Trophoblast cell (in vitro differentiated cells and primary cell): Measurements from ENCODE around the gene TAF1B.

Source experiments
- DNase-seq, 2 donors: peaks; one replicate each; pipeline ENCODE4 v3.0.0-alpha.2; 2016
- H2AFZ ChIP-seq: 2 replicates; pipeline ENCODE4 v1.6.1; 2013; ENCODE audit warnings: low read length, moderate library complexity, mild to moderate bottlenecking; ENCODE audit not compliant: insufficient read depth, poor library complexity
- H2AK5ac ChIP-seq: 2 replicates; pipeline ENCODE4 v1.6.1; 2013; ENCODE audit warnings: mild to moderate bottlenecking, low read length
- H2BK120ac ChIP-seq: 2 replicates; pipeline ENCODE4 v1.6.1; 2013; ENCODE audit warnings: low read length, mild to moderate bottlenecking, moderate library complexity; ENCODE audit not compliant: insufficient read depth, poor library complexity
- H2BK12ac ChIP-seq: 2 replicates; pipeline ENCODE4 v1.6.1; 2013; ENCODE audit warnings: mild to moderate bottlenecking, low read length, moderate library complexity
- H2BK5ac ChIP-seq: 2 replicates; pipeline ENCODE4 v1.6.1; 2013; ENCODE audit warnings: low read length, low read depth, moderate library complexity, mild to moderate bottlenecking; ENCODE audit not compliant: poor library complexity
- H3K14ac ChIP-seq: 2 replicates; pipeline ENCODE4 v1.6.1; 2013; ENCODE audit warnings: mild to moderate bottlenecking, low read length
- H3K18ac ChIP-seq: 2 replicates; pipeline ENCODE4 v1.6.1; 2013; ENCODE audit warnings: mild to moderate bottlenecking, low read length
- H3K23ac ChIP-seq: 2 replicates; pipeline ENCODE4 v1.6.1; 2013; ENCODE audit warnings: low read length
- H3K27ac ChIP-seq: 2 replicates; pipeline ENCODE4 v1.5.1; 2013; ENCODE audit warnings: low read depth, mild to moderate bottlenecking, inconsistent platforms, low read length, moderate library complexity
- H3K27me3 ChIP-seq: 2 replicates; pipeline ENCODE4 v1.6.1; 2013; ENCODE audit warnings: inconsistent platforms, mild to moderate bottlenecking, low read length, moderate library complexity; ENCODE audit not compliant: insufficient read depth
- H3K36me3 ChIP-seq, 2 experiments: 1 replicate in 1 of 2; 2 replicates in 1 of 2; pipeline ENCODE4 v1.6.1; 2013; ENCODE audit warnings: low read length in 2 of 2, mild to moderate bottlenecking in 2 of 2, moderate library complexity in 1 of 2; ENCODE audit not compliant: insufficient read depth in 2 of 2, control insufficient read depth in 1 of 2
- H3K4ac ChIP-seq: 2 replicates; pipeline ENCODE4 v1.6.1; 2013; ENCODE audit warnings: low read depth, mild to moderate bottlenecking, low read length, moderate library complexity
- H3K4me1 ChIP-seq, 2 experiments: 1 replicate in 1 of 2; 2 replicates in 1 of 2; pipeline ENCODE4 v1.6.1; 2013; ENCODE audit warnings: low read length in 2 of 2, mild to moderate bottlenecking in 2 of 2, moderate library complexity in 1 of 2; ENCODE audit not compliant: insufficient read depth in 2 of 2, control insufficient read depth in 1 of 2
- H3K4me2 ChIP-seq: 2 replicates; pipeline ENCODE4 v1.6.1; 2013; ENCODE audit warnings: inconsistent platforms, mild to moderate bottlenecking, low read length, moderate library complexity
- H3K4me3 ChIP-seq: 2 replicates; pipeline ENCODE4 v1.5.1; 2013; ENCODE audit warnings: mild to moderate bottlenecking, low read depth, low read length, inconsistent platforms
- H3K79me1 ChIP-seq: one replicate; pipeline ENCODE4 v1.6.1; 2013; ENCODE audit warnings: low read length
- H3K79me2 ChIP-seq: 2 replicates; pipeline ENCODE4 v1.6.1; 2013; ENCODE audit warnings: low read length, mild to moderate bottlenecking; ENCODE audit not compliant: control insufficient read depth, insufficient read depth, poor library complexity
- H3K9ac ChIP-seq: 2 replicates; pipeline ENCODE4 v1.6.1; 2013; ENCODE audit warnings: mild to moderate bottlenecking, low read length
- H3K9me3 ChIP-seq: 2 replicates; pipeline ENCODE4 v1.6.1; 2013; ENCODE audit warnings: low read depth, mild to moderate bottlenecking, control low read depth, inconsistent platforms, low read length; ENCODE audit not compliant: insufficient read depth
- H4K12ac ChIP-seq: 2 replicates; pipeline ENCODE4 v1.6.1; 2013; ENCODE audit warnings: low read depth, mild to moderate bottlenecking, low read length, moderate library complexity
- H4K8ac ChIP-seq: 2 replicates; pipeline ENCODE4 v1.6.1; 2013; ENCODE audit warnings: low read depth, mild to moderate bottlenecking, low read length, moderate library complexity
- H4K91ac ChIP-seq: one replicate; pipeline ENCODE4 v1.6.1; 2013; ENCODE audit warnings: low read depth, mild to moderate bottlenecking, low read length, moderate library complexity
- WGBS: extraction: QIAGEN DNeasy Blood & Tissue Kit; methylation state at CpG from one replicate; pipeline ENCODE4 v1.1.7; 2013; ENCODE audit warnings: missing lambda C conversion rate; ENCODE audit not compliant: insufficient read length, insufficient coverage; ENCODE audit errors: extremely low coverage; 5-methylcytosine and 5-hydroxymethylcytosine counted together

Gene TAF1B

DNA sequence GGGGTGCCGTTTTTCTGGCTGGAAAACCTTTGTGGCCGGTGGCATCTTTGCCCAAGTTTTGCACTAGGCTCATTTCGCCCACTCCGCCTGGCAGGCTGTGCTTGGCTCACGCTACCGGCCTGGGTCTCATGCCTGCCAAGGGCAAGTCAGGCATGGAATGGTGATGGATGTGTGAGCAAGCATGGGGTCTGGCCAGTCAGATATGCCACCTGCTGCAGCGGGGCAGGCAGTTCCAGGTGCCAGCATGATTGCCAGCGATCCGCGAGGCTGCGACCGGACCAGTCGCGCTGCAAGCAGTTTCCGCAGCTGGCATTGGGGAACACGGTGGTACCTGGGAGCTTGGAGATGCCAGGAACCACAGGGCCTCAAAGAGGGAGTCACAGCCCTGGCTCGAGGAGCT lies 40.6 kb downstream of the TAF1B start:
- no peak for DNase-seq
- Histone ChIP-seq H3K79me1 (no peaks in the 10 kb centered on the region), H3K27me3 (no peaks in the 10 kb centered on the region), H3K9me3 (no peaks in the 10 kb centered on the region), H3K18ac (no peak overlapping the region), H2AK5ac (no peak overlapping the region), H3K23ac (no peak overlapping the region), H4K91ac (no peak overlapping the region), H3K9ac (no peak overlapping the region), H4K12ac (no peak overlapping the region), H3K27ac (no peak overlapping the region), H2BK120ac (no peak overlapping the region), H3K4me3 (no peak overlapping the region), H3K4ac (no peak overlapping the region), H3K14ac (no peak overlapping the region), H4K8ac (no peak overlapping the region), H3K4me2 (no peak overlapping the region), H3K36me3 (peaks cover 8 to 13% of the 10 kb centered on the region in 2 experiments), H3K4me1 (peaks cover 2 to 3% of the 10 kb centered on the region in 2 experiments), H2BK12ac (no peak overlapping the region), H2AFZ (no peak overlapping the region), H2BK5ac (no peak overlapping the region), H3K79me2 (no peaks in the 10 kb centered on the region)
- no CpG with 5 or more reads among the region's 17 CpGs for WGBS

DNA sequence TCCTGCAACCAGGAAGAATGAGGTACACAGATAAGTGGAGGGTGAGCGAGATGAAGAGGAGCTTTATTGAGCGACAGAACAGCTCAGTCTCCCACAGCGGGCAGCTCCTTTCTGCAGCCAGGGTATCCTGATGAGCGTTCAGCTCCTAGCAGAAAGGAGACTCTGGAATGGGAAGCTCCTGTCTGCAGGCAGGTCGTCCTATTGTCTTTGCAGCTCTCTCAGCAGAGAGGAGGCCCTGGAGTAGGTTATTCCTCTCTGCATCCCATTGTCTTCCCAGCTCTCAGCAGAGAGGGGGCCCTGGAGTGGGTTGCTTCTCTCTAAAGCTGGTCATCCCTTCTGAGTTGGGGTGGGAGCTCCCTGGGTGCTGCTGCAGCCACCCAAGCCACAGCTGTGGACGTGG lies 41.2 kb downstream of the TAF1B start:
- Histone ChIP-seq H3K4me1 (peaks cover 2% of the 10 kb centered on the region in 2 experiments), H3K14ac (no peak overlapping the region), H3K4me2 (no peak overlapping the region), H2BK5ac (no peak overlapping the region), H3K23ac (no peak overlapping the region), H3K4me3 (no peak overlapping the region), H3K27me3 (no peaks in the 10 kb centered on the region), H3K79me2 (no peaks in the 10 kb centered on the region), H2BK120ac (no peak overlapping the region), H2AK5ac (no peak overlapping the region), H3K9me3 (no peaks in the 10 kb centered on the region), H2AFZ (no peak overlapping the region), H4K12ac (peak overlapping the region; percentile 25), H3K79me1 (no peaks in the 10 kb centered on the region), H4K91ac (no peak overlapping the region), H3K4ac (no peak overlapping the region), H3K18ac (no peak overlapping the region), H2BK12ac (no peak overlapping the region), H3K27ac (no peak overlapping the region), H4K8ac (no peak overlapping the region), H3K9ac (no peak overlapping the region), H3K36me3 (peaks cover 8 to 13% of the 10 kb centered on the region in 2 experiments)
- no peak for DNase-seq
- whole genome bisulfite sequencing = no CpG with 5 or more reads among the region's 6 CpGs

DNA sequence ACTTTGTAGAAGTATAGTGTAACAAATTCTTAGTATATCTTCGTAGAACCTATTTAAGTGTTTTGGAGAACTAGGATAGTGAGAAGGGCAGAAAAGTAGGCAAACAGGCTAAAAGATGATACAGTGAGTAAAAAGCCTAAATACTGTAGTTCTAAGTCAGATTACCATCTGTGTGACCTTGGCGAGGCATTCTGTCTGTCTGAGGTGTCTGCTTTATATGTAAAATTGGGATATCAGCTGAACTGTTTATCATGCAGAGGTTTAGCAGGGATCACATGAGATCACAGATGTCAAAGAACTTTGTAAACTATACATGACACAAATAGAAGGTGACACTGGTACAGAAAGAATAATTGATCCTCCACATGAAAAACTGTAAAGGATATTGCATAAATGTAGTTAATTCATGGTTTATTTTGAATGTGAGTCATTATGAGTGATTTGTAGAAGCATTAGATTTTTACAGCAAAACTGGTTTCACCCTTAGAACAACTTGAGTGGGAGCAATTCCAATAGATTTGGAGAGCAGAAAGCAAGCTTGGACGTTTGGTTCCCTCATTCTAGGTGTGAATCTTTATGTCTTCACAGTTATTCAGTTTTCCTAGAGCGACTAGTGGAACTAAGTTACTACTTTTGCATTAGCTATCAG lies 41.9 kb downstream of the TAF1B start:
- H4K12ac ChIP-seq = no peak overlapping the region
- no CpG with 5 or more reads among the region's 4 CpGs for WGBS
- H3K4ac ChIP-seq = no peak overlapping the region
- peaks cover 8 to 13% of the 10 kb centered on the region in 2 experiments for H3K36me3 ChIP-seq
- H3K4me2 ChIP-seq = no peak overlapping the region
- no peak overlapping the region for H4K91ac ChIP-seq
- H2AK5ac ChIP-seq = no peak overlapping the region
- no peaks in the 10 kb centered on the region for H3K27me3 ChIP-seq
- H2BK12ac ChIP-seq = no peak overlapping the region
- H3K18ac ChIP-seq = no peak overlapping the region
- H3K79me1 ChIP-seq = no peaks in the 10 kb centered on the region
- no peak overlapping the region for H3K9ac ChIP-seq
- H2BK120ac ChIP-seq = no peak overlapping the region
- no peaks in the 10 kb centered on the region for H3K79me2 ChIP-seq
- no peak for DNase-seq
- H3K27ac ChIP-seq = no peak overlapping the region
- no peak overlapping the region for H3K4me3 ChIP-seq
- no peak overlapping the region for H2BK5ac ChIP-seq
- no peak overlapping the region for H2AFZ ChIP-seq
- no peak overlapping the region for H3K23ac ChIP-seq
- H3K4me1 ChIP-seq = peaks cover 2% of the 10 kb centered on the region in 2 experiments
- H3K14ac ChIP-seq = no peak overlapping the region
- H4K8ac ChIP-seq = no peak overlapping the region
- no peaks in the 10 kb centered on the region for H3K9me3 ChIP-seq

GRCh38 chr2:9887513-9887912 lies 44.2 kb downstream of the TAF1B start:
- no peak overlapping the region for H4K91ac ChIP-seq
- H3K4ac ChIP-seq = no peak overlapping the region
- H4K8ac ChIP-seq = no peak overlapping the region
- H3K18ac ChIP-seq = no peak overlapping the region
- no CpG with 5 or more reads among the region's 1 CpG for WGBS
- no peak overlapping the region for H2BK12ac ChIP-seq
- H3K27me3 ChIP-seq = no peaks in the 10 kb centered on the region
- peaks cover 2% of the 10 kb centered on the region in 2 experiments for H3K4me1 ChIP-seq
- DNase-seq = no peak
- no peak overlapping the region for H3K27ac ChIP-seq
- H3K79me1 ChIP-seq = no peaks in the 10 kb centered on the region
- no peaks in the 10 kb centered on the region for H3K79me2 ChIP-seq
- no peak overlapping the region for H3K23ac ChIP-seq
- H2BK5ac ChIP-seq = no peak overlapping the region
- no peak overlapping the region for H2BK120ac ChIP-seq
- H3K4me2 ChIP-seq = no peak overlapping the region
- H3K9ac ChIP-seq = no peak overlapping the region
- no peaks in the 10 kb centered on the region for H3K9me3 ChIP-seq
- no peak overlapping the region for H2AK5ac ChIP-seq
- H2AFZ ChIP-seq = no peak overlapping the region
- H3K36me3 ChIP-seq = peaks cover 6 to 13% of the 10 kb centered on the region in 2 experiments
- H3K4me3 ChIP-seq = no peak overlapping the region
- H4K12ac ChIP-seq = no peak overlapping the region
- no peak overlapping the region for H3K14ac ChIP-seq
